Activated T-cell treated with anti-CD3 and anti-CD28 coated beads, Interleukin-2, amount 50 U/mL, for 1 hour (primary cell): Measurements from ENCODE around the gene ITGA1.

ENCODE experiments used
- DNase-seq: peaks from one replicate; pipeline ENCODE4 v3.0.0-alpha.2; 2020

ITGA1 gene

DNA sequence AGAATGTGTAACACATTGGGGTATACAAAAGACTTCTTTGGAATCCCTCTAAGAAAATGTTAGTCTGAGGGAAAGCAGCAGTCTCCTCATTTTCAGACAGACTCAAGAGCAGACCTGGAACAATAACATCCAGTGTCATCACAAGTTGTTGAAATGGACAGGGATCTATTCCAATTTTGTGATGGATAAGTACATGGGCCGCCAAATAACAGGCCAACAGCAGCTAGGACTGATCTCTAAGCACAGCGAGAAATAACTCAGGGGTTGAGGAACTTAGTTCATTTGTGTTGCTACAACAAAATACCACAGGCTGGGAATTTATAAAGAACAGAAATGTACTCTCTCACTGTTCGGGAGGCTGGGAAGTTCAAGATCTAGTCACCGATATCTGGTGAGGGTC is 193.8 kb downstream of the ITGA1 start:
- no peak for DNase-seq

DNA sequence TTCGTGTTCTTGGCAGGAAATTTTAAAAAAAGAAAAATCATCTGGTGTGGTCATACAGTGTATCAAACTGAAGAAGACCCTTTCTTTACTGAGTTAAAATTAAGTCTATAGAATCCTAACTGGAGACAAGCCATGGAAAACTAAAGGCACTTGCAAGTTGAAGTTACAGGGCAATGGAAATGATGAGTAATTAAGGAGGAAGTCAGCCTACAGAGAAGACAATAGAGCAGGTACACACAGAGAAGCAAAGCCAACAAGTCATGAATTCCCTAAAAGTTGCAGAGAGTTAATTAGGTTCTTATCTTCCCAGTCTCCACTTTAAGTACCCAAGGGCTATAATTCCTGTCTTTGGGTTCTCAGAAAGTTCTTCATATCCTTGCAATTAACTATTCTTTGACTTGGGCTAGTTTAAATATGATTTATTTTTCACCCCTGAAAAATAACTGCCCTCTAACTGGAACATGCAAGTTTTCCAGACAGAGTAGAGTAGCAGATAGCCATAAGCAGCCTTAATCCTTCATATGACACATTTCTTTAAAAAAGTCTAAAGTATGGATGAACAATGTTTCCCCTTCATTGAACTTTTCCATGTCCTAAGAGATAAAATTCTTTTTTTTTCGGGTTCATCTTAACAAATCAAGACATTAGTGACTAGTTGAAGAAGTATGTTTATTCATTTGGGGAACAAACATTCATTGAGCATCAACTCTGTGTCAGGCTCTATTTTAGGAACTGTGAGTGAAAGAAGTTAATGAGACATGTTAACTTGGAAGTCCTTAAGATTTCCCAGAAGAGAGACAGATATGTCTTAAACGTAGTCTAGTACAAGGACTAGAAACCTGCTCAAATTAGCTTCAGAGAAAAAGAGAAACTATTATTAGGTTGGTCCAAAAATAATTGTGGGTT is 196.3 kb downstream of the ITGA1 start:
- DNase-seq: no peak

DNA sequence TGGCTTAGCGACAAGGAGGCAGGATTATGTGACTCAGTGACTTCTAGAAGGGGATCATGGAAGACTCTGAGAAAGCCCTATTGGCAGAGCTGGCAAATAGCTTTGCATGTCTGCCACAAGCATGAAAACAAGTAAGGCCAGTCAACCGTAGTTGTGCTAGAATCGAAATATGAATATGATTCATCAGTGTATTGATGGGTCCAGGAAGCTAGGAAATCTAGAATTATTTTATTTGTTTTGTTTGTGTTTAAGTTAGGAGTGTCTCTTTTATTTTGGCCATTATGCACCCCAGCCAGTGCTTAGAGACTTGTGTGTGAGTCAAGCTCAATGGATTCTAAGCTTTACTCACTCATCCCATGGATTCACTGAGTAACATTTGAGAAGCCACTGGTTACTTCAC is 197.6 kb downstream of the ITGA1 start:
- DNase-seq: no peak

DNA sequence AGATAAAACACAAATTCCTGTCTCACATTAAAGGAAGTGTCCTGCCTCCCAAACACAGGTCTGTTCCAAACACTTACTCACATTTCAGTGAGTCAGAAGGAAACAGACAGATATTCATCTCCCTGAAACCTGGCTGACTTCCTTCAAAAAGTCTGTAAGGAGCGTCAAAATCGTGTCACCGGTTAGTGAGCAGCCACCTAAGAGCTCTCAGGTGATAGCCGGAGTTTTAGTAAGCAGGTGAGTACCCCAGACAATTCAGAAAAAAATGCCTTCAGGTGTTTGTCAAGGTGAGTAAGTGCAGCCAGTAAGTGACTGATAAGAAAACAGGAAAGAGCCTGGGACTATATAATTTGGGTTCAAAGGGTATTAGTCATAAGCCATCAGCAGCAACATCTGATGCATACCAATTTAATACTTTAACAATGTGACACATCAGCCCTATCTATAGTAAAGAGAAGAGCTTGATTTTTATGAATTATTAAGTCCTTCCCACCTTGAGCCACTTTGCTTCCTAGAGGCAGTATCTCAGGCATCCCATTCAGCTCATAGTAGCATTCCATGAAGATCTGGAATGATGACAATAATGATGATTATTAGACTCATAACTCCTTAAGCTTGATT is 200.1 kb downstream of the ITGA1 start:
- DNase-seq: no peak

DNA sequence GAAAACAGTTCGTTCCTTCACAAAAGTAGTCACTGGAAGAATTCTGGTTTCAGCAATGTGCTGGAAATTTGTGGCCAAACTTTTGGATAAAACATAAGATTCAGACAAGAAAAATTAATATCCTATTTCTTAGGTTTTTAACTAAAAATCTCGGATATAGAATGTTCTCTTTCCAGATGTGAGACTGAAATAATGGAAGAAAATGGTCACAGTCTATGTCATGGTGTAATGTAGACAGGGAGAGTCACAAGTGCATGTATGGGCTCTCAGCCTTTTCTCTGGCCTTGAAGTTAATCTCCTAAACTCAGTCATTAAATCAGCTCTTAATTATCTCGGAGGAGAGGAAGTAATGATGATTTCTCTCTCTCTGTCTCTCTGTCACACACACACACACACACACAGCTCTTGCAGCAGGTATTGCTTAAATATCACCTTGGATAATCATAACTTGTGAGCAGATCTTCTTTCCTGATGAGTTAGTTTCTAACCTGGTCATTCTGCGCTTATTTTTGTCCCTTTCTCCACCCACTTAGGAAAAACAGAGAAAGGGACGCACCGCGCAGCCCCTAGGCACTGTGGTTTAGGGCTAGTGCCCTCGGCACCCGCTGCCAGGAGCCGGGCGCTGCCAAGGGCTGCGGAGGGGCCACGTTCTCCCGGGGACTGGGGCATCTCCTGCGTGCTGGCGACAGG is 200.8 kb downstream of the ITGA1 start:
- DNase-seq: no peak

DNA sequence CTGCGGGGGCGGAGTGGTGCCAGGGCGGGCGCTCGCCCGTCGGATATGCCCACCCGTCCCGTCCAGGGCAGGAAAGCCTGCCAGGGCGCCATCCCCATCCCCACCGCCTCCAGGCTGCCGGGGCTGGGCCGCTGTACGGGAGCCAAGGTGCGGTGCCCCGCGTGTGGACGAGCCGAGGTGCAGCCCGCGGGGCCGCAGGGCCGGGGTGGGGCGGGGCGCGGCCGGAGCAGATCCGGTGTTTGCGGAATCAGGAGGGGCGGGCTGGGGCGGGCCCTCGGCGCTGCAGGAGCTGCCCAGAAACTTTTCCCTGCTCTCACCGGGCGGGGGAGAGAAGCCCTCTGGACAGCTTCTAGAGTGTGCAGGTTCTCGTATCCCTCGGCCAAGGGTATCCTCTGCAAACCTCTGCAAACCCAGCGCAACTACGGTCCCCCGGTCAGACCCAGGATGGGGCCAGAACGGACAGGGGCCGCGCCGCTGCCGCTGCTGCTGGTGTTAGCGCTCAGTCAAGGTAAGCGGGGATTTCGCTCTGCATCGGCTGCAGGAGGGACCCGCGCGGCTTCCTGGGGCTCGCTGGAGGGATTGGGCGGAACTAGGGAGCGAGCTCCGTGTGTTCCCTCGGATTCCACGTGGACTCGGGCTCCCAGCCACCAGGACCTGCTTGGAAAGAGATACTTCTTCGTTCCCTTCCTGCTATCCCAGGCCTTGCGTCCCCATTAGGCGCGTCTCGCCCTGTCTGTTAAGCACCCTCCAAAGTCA is 201.5 kb downstream of the ITGA1 start, which contains the start of gene ITGA2:
Gene ITGA2, plus strand, starts transcription at position 328 of the 756 bp plus-strand sequence. Its CDS starts 117 bp downstream, at position 445.
- DNase-seq: peak; percentile 33

DNA sequence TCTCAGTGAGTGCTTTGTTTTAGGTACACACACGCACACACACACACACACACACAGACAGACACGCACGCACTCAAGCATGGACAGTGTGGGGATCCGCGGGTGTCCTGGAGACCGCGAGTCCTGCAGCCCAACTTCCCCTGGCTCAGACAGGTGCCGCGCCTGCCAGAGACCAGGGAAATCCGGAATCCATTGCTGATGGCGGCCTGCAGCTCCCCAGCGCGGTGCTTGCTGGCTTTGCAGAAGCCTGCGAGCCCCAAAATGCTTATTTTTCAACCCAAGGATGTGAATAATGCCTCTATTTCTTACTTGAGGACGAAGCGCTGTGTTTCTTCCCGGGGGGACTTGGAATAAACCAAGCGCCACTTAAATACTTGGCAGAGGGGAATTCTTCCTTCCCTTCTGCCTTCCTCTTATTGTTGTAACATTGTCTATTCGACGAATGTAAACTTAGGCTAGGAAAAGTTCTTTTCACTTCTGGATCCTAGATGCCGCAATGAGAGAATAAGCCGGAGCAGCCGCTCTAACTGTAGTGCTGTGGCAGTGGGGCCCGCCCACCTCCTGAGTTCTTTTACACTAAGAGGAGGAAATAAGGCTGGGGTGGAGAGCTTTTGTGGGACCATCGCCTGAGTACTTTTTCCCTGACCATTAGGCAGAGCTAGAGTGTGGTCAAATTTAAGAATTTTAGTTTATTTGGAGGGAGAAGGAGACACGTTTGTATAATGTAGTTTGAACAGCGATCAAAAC is 202.2 kb downstream of the ITGA1 start:
- DNase-seq: no peak

DNA sequence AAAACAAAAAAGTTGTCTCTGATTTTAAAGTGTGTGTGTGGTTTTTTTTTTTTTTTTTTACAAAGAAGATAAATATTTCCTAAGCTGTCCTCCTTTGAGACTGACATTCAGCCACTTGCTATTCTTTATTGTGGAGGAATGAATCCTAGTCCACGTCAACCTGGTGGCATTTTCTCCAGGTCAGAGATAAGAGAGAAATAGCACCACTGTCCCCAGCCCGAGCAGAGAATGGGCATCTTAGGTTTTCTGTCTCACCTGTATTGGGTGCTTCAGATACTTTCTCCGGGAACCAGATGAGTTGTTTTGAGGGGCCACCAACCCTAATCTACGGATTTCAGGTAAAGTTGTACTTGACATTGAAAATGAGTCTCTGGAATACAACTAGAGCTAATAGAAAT is 202.8 kb downstream of the ITGA1 start:
- no peak for DNase-seq

DNA sequence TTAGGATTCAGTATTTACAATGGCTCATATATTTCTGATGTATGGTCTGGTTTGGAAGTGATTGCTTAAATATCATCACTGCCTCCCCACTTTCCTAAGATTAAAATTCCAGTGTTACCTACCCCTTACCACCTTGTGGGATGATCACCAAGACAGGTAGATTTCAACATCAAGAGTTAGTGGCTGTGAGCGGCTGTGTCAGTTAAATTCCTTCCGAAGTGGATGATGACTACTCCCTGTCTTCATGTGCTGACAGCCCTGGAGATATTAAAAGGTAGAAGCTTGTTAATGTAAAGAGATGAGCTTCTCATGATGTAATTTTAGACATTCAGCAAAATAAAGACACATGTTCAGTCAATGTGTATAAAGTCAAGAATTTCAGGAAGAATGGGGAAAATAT is 205.7 kb downstream of the ITGA1 start:
- DNase-seq: no peak

DNA sequence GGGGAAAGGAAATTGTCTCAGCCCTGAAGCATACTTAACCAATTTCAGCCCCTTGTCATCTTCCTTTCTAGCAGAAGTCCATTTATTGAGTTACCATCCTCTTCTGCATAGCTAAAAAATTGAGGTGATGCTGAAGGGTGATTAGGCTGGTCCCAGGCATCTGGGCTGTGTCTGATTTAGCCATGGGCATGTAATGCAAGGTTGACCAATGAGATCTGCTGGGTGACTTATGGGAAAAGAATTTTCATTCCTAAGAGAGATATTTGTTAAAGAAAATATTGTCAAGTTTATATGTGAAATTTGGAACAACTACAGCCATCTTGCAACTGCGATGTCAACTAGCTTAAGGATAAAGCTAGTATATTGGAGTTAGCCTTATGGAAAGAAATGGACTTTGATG is 206.6 kb downstream of the ITGA1 start:
- no peak for DNase-seq

DNA sequence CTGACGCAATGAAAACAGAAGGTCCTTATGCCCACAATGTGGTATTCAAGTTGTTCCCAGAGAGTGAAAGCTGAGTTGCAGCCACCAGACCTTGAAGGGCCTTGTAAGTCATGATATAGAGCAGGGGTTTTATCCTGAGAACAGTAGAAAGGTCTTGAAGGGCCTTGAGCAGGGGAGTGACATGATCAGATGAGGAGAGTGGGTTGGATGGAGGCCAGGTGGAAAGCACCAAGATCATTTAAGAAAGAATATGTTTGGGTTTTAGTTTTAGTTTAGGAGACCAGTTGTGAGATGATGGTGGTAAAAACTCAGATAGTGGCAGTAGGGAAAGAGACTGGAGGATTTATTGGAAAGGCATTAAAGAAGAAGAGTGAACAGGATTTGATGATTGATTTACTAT is 207.4 kb downstream of the ITGA1 start:
- no peak for DNase-seq

DNA sequence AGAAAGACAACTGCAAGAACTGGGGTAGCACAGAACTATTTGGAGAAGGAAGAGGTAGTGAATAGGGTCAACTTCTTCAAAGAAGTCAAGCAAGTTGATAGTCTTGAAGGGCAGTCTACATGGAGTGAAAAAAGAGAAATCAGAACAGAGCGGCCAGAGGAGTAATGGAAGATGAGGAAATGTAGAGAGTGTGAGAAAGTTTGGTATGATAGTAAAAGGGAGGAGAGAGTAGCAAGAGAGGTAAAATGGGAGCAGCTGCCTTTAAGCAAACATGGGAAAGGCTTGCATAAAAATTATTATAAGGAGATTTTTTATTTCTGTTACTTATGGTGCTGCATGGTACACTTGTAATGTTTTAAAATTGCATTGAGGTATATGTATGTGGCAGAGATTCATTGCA is 208.2 kb downstream of the ITGA1 start:
- no peak for DNase-seq

DNA sequence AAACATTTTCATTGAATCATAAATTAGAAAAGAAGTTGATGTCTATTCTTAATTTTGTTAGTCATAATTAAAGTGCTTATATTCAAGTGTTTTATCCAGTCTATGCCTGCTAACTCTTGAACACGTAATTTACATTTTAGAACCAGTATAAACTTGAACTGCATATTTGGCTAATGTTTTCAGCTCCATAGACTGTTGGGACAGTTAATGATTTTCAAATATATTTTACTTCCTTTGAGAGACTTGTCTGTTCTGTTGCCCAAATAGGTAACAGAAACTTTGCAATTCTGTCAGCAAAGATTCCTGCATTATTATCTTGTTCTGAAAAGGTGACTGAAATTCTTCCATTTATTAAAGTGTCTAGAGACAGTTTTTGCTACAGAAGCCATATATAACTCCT is 209.3 kb downstream of the ITGA1 start:
- no peak for DNase-seq

DNA sequence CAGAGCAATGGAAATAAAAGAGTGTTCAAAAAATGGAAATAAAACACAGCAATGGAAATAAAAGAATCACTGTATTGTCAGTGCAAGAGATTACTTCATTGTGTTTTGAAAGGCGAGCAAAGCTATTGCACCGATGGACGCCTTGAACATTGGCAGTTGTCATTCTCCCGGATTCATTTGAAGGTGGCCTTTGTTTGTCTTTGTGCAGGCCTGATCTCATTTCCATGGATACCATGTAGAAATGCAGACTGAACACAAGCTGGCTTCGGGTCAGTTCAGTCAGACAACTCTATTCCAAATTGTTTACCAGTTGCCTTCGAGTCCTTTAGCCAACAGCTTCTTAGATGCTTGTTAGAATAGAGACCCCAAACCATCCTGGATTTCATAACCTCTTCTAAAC is 209.7 kb downstream of the ITGA1 start:
- no peak for DNase-seq

DNA sequence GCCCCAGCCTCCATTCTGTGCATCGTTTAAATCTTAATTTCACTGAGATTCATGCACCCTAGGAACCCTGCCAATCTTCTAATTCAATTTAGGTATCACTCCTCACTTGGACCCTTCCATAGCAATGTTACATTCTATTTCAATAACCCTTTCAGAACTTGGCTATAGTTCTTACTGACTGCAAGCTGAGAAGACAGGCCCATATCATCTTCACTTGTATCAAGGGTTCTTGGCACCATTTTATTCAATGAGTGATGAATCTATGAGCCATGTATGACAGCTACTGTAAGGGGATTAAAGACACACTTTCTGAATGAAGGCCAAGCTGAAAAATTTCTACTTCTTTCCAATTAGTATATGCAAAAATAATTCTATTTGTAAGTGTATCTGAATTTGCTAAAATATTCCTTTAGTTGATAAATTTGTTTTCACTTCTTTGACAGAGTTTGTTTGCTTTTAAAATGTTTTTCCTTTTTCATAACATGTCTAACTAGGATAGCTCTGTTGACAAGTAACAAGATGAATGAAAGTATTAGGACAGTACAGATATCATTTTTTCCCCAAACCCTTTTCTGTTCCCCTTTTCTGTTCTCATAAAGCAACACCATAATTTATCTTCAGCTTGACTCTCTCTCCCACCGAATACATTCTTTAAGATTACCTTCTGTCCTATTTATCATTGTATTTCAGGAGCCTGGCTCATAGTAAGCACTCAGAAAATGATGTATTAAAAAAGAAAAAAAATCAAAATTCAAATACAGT is 211.0 kb downstream of the ITGA1 start:
- DNase-seq: no peak

DNA sequence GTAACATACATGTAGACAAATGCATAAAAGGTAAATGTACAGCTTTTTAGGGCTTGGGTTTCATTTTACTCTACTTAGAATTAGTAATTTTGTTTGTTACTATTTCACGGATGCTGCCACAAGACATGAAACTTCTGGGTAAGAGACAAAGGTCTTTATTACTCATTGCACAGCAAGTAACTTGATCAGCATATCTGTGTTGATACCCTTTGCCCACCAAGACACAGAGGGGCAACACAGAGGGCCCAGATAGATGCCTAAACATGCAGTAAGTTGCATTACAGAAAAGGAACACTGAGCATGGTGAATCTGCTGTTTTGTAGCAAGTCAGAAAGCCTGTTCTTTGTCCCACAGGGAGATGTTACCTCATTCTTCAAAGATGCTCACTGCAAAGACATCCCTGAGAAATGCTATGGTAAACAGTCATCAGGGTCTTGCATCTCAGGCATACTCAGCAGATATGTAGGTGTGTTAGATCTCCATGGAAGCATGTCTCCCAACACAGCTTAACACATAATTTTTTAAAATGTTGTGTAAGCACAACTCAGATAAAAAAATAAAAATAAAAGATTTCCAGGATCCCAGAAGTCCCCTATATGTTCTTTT is 211.7 kb downstream of the ITGA1 start:
- DNase-seq: no peak

DNA sequence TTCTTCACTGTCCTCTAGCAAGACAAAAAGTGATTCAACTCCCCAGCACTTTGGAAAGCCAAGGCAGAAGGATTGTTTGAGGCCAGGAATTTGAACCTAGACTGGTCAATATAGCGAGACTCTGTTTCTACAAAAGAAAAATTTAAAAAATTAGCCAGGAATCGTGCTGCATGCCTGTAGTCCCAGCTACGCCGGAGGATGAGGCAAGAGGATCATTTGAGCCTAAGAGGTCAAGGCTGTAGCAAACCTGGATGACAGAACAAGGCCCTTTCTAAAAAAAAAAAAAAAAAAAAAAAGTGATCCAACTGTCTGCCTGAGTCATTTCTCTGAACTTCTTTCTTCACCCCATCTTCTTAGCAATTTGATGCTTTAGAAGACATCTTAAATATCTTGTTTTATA is 213.8 kb downstream of the ITGA1 start:
- no peak for DNase-seq

DNA sequence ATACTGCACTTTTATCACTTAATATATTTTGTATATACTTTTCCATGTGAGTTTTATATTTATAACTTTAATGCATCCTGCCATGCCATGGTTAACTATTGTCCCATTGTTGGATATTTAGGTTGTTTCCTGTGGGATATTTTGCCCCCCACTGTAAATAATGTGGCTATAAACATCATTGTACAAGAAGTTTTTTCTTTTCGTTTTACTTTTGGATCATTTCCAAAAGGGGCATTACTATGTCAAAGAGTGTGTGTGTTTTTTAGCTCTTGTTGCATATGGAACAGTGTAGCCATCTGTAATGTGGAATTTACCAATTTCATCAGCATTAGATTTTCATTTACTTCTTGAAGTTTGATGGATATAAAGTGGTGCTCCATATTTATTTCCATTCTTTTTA is 214.8 kb downstream of the ITGA1 start:
- no peak for DNase-seq

DNA sequence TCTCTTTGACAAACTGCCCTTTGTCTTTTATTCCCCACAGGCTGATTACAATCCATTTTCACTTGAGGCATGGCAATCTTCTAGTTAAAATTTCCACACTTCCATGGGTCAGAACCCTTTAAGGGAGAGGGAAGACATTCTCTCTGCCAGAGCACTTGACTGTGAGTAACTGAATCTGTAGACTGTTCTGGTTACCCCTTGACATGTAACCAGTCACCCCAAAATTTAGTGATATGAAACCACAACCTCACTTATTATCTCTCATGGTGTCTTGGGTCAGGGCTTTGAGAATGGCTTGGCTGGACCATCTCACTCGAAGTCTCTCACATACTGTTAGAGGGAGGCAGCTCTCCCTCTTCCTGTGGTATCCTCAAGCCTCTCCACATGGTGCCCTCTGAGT is 215.4 kb downstream of the ITGA1 start:
- DNase-seq: no peak

DNA sequence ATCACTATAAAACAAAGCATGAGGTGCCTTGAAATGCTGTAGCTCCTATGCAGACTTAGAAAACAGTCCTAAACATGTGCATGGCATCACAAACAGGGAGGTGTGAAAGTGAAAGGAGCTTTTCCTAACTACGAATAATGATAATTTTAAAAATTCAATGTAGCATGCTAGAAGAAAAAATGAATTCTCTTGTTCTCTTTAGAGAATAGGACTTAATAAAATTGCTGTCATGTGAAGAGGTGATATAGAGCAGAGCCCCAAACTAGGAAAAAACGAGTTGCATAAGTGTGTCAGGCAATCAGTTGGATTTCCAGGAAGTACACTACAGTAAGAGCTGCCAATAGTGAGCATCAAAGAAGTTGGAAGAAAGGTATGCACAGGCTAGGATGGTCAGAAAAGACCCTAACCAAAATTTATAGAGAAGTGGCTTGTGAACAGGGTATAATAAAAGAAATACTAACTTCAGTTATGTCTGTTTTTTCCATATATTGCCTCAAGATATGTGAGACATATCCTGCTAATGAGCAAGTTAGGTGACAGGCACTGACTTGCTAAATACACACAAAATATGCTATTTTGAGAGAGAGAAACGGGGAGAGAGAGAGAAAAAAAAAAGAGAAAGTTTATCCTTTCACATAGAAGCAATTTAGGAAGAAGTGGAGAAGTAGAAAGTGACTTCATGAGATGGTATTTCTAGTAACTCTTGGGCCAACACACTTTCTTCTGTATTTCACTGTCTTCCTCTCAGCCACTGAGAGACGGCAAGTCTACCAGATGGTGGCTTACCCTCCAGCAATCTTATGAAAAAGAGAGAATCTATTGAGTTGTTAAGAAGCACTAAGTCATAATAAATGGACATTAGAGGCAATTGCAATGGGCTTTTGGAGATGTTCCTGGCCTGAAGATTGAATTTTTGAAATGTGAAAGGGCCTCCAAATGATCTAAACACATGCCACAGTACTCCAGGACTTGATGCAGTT is 219.5 kb downstream of the ITGA1 start:
- DNase-seq: no peak
